ENCODE data around the gene TEX2.
"Not testable (repeated sequence)": the region's sequence is repeated elsewhere in the genome, so short reads cannot be mapped to it uniquely, and the experiment has no call there.

The TEX2 gene

GRCh38 chr17:64240261-64240740, 22.8 kb downstream of the TEX2 start:
- DNase-seq (ENCODE audit: low read depth): no peak

GRCh38 chr17:64238449-64238848, 24.6 kb downstream of the TEX2 start:
- DNase-seq (ENCODE audit: low read depth): not testable (repeated sequence)

- no peak for DNase-seq (ENCODE audit: low read depth)
Measured at GRCh38 chr17:64236827-64237403, 26.1 kb downstream of the TEX2 start.

GRCh38 chr17:64234961-64235360, 28.1 kb downstream of the TEX2 start:
- DNase-seq (ENCODE audit: low read depth): no peak

- DNase-seq (ENCODE audit: low read depth): no peak
Measured at GRCh38 chr17:64232466-64233262, 30.4 kb downstream of the TEX2 start.

GRCh38 chr17:64231567-64232141, 31.4 kb downstream of the TEX2 start:
- DNase-seq (ENCODE audit: low read depth): no peak

DNA sequence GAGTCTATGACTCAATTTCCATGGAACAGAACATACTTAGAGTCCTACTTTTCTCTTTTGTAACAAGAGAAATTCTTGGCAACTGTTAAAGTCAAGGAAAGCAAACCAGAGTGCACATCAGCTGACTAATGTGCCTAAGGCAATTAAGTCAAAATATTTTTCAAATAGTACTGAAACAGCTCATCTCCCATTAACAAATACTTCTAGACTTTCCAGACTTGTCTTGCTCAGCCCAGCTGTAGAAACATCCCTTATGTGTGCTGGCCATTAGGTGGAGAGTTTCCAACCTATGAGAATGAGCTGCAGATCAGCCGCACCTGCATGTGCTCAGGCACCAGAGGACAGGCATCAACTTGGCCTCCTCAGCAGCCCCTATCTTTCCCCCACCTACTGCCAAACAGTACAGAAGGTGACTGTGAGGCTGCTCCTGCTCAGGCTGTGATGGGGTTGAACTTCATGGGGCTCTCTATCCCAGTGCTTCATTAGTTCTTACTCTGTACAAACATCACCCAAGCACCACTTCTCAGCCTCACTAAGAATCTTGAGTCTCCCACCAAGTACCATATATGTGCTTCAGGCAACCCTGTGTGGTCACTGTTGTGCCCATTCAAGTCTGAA, 32.2 kb downstream of the TEX2 start:
- DNase-seq (ENCODE audit: low read depth): no peak

DNA sequence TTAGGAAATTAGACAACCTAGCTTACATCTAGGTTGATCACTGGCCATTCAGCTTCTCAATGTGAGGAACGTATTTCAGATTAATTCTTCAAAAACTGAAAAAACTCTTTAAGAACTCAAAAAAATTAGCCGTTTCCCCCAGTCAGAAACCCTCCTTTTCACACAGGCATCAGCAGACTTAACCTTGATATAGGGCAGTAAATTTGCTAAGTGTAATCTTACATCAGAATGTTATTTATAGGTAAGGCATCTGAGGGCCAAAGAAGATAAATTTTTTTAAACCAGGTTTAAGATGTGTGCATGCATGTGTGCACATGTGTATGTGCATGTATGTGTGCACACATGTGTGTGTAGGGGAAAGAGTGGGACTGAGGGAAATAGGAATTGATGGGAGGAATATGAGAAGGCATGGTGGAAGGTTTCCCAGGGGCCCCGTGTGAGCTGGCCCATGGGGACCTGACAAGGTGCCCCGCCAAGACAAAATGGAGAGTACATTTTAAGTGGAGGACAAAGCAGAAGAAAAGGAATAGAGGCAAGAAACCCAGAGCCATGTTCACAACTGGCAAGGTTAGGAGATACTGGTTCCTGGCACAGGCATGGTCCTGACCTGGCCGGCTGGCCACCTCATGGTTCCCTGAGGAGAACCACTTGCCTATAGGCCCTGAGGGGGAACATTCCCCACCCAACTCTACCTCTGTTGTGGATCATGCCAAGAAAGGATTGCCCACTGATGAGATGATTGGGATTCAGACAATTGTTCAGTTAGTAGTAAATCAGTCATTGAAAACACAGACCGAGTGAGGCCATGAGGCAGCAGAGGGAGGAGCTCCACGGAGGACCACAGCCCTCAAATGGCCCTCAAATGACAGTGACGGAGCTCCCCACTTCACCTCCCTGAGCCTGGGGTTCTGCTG, 33.0 kb downstream of the TEX2 start:
- DNase-seq (ENCODE audit: low read depth): no peak

- no peak for DNase-seq (ENCODE audit: low read depth)
Measured at GRCh38 chr17:64226132-64226531, 36.9 kb downstream of the TEX2 start.

DNA sequence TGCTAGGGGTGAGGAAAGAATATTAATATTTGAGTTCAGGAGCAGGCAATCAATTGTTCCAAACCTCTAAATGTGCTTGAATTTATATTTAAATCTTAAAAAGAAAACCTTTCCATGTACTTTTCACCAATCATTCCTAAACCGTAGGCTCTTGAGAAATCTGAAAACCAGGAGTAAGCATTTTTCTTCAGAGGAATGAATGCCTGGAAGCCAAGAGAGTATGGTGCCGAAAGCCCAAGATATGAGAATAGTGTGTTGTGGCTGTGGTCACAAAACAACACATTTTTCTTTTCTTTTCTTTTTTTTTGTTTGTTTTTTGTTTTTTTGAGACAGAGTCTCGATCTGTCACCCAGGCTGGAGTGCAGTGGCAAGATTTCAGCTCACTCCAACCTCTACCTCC, 37.6 kb downstream of the TEX2 start:
- DNase-seq (ENCODE audit: low read depth): no peak

- DNase-seq (ENCODE audit: low read depth): no peak
Measured at GRCh38 chr17:64223931-64224629, 39.0 kb downstream of the TEX2 start.

GRCh38 chr17:64223283-64223682, 39.8 kb downstream of the TEX2 start:
- no peak for DNase-seq (ENCODE audit: low read depth)

- DNase-seq (ENCODE audit: low read depth): no peak
Measured at GRCh38 chr17:64221679-64222078, 41.4 kb downstream of the TEX2 start.

DNA sequence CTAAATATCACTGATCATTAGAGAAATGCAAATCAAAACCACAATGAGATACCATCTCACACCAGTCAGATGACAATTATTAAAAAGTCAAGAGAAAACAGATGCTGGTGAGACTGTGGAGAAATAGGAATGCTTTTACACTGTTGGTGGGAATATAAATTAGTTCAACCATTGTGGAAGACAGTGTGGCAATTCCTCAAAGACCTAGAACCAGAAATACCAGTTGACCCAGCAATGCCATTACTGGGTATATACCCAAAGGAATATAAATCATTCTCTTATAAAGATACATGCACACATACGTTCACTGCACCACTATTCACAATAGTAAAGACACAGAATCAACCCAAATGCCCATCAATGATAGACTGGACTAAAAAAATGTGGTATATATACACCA, 42.5 kb downstream of the TEX2 start:
- DNase-seq (ENCODE audit: low read depth): not testable (repeated sequence)

DNA sequence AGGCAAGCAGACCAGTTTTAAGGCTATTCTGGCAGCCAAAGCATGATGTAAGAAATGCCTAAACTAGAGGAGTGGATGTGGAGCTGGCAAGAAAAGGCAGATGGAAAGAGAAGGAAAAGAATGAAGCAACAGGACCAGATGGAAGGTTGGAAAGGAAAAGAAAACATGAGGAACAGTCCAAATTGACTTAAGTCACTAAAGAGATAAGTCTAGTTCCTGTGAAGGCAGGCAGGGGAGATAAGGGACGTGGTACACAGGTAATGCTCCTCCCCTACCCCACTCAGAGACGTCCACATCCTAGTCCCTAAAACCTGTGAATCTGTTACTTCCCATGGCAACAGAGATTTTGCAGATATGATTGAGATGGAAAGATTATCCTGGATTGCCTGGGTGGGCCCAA, 43.5 kb downstream of the TEX2 start:
- no peak for DNase-seq (ENCODE audit: low read depth)

DNA sequence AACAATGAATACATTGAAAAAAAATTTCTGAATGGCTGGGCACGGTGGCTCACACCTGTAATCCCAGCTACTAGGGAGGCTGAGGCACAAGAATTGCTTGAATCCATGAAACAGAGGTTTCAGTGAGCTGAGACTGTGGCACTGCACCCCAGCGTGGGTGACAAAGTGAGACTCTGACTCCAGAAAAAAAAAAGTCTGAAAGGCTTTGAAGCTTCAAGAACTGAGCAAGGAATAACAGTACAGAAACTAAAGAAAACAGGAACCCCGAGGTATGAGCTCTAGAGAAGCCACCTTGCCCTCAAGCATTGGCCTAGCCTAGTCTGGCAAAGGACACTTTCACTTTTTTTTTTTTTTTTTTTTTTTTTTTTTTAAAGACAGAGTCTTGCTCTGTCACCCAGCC, 45.0 kb downstream of the TEX2 start:
- no peak for DNase-seq (ENCODE audit: low read depth)

GRCh38 chr17:64217249-64217691, 45.8 kb downstream of the TEX2 start:
- no peak for DNase-seq (ENCODE audit: low read depth)

DNA sequence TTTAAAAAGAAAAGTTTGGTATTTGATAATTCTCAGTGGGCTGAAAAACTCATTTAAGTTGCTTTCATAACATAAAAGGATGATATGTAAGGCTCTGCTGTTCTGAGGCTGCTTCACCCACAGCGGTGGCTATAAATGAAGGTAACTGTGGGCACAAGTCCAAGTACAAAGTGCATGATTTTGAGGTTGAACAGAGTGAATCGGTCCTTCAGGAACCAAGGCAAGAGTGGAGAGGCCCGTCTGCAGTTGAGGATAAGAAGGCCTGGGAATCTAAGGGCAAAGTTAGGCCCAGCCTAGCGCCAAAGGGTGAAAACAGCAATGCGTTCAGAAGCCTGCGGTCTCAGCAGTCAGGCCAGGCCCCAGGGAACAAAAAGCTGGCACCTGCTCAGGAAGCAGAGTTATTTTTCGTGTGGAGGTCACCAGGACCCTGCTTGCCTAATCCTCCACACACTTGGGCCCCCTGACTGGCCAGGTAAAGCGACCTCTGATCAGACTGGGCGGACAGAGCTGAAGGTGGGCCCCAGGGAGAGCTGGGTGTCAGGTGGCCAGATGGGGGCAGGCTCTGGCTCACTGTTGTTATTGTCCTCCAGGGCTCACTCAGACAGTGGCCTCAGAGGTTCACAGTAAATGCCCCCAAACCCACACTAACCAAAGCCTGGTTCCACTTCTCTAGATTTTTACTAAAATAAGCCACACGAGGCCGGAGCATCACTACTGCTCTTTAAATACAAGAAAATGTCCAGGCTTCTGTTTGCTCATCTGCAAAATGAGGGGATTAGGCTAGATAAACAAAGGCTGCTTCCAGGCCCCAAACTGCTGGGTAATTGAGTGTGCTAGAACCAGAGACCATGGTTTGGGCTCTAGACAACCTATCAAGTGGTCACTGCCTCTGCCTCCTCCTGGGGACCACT, 46.5 kb downstream of the TEX2 start:
- no peak for DNase-seq (ENCODE audit: low read depth)

- DNase-seq (ENCODE audit: low read depth): no peak
Measured at GRCh38 chr17:64216000-64216337, 47.1 kb downstream of the TEX2 start.

GRCh38 chr17:64214950-64215349, 48.1 kb downstream of the TEX2 start:
- no peak for DNase-seq (ENCODE audit: low read depth)
